ENCODE results near the gene TICAM2.
"Not testable (repeated sequence)": the region's sequence is repeated elsewhere in the genome, so short reads cannot be mapped to it uniquely, and the experiment has no call there.

TICAM2 gene, protein sequence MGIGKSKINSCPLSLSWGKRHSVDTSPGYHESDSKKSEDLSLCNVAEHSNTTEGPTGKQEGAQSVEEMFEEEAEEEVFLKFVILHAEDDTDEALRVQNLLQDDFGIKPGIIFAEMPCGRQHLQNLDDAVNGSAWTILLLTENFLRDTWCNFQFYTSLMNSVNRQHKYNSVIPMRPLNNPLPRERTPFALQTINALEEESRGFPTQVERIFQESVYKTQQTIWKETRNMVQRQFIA

DNA sequence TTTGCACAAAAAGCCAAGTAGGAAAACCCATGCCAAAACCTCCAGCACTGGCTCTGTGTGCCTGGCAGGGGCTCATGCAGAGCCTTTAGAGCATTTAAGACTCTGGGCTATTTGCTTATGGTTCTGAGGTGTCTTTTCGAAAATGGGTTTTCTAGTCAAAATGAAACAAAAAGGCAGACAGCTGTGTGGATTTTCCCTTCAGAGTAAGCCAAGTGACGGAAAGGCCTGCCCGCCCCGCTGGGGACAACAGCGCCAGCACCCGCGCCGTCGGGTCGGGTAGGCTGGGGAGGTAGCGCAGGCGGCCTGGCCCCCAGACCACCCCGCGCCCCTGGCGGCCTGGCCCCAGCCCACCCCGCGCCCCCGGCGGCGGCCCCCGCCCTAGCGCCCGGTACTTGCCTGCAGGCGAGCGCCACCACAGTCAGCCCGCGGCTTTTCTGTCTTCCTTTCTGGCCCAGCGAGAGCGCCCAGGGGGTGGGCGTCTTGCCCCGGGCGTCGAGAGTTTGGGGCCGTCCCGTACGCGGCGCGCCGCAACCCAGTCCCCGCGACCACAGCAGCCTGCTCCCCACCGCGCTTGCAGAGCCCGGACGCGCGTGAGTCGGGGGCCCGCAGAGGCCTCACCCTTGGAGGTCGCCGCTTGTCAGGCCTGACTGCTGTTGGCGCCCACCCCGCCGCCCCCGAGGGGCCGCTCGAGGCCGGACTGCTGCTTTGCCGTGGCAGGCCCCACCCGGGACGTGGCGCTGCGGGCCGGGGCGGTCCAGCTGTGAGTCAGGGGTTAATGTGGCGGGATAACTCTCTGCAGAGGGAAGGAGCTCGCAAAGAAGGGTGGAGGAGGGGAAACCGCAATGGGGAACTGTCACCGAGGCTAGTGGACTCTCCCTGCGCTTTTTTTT lies at the start of gene TICAM2:
TSS of gene TICAM2 (minus strand) at position 779 of the 890 bp plus-strand sequence. CDS start 21,223 bp downstream, outside the sequence.
- DNase-seq, result no peak

DNA sequence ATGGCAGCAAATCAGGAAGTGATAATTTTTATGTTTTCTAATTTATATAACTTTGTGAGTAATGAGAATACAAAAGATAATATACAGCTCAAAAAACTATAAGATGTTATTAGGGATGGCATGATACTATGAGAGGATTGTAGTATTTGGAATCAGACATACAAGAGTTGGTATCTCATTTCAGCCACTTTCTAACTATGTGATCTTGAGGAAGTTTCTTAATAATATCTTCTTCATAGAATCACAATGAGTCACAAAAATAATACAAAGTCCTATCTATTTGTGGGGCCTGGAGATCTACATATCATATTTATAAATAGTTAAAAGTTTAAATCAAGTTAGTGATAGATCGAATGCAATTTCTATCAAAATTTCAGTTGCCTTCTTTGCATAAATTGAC lies 47.3 kb upstream of the TICAM2 start:
- no peak for DNase-seq

DNA sequence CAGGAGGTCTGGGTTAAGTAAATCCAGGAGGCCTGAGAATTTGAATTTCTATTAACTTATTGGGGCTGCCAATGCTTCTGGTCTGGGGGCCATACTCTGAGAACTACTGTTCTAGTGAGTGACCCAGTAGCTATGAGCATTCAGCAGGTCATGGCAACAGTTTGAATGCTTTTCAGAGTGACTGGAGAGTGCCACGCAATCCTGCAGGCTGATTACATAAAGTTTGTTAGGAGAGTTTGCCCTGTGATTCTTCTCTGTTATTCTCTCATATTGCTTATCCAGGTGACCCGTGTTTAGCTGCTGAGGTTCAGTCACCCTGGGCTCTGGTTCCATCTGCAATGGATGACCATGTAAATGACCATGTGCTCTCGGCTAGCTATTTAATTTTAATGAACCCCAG lies 45.8 kb upstream of the TICAM2 start:
- no peak for DNase-seq

GRCh38 chr5:115645386-115645785 lies 43.1 kb upstream of the TICAM2 start:
- DNase-seq, result not testable (repeated sequence)

DNA sequence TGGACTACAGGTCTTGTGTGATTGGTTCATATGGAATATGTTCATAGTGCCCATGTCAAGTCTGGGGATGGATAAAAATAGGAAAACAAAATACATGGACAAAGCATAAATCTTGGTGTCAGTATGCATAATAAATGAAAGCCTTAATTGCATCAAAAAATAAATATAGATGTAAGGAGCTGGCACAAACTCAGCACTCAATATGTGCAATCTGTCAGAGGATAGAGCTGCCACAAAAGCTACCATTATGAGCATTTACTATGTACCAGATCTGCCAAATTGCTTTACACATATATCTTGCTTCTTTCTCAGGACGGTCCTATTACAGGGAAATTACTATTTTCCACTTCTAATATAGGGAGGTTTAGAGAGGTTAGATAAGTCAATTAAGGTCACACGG lies 41.8 kb upstream of the TICAM2 start:
- no peak for DNase-seq

DNA sequence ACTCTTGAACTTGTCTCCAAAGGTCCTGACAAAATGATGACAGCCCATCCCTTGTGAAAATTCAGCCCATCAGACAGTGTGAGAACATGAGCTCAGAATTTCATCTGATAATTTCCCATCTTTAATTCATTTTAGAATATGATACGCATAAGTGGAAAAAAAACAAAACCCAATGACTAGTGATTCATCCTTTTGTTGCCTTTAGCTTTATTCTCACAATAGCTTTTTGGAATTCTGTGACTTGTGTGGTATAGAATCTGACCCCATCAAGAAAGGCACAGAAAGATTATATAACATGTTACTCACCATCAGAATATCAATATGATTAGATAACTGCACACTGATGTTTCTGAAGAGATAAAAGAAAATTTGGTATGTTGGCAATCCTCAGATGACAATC lies 39.7 kb upstream of the TICAM2 start:
- DNase-seq, result no peak

DNA sequence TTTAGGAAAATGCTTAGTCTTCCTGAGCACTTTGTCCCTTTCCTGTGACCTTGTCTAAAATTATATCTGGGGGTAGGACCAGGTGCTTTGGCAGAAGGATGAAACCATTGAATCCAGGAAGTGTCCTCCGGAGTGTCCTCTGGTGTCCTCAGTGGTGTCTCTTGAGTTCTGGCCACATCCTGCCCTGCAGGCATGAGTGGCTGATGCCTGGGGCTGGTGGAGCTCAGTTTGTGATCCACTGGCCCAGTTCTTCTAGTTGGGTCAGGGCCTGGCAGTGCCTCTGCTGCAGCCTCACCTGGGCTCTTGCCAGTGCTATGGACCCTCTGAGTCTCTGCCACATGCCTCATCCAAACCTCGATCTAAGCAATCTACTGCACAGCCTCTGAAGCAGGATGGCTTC lies 38.0 kb upstream of the TICAM2 start:
- DNase-seq, result no peak

DNA sequence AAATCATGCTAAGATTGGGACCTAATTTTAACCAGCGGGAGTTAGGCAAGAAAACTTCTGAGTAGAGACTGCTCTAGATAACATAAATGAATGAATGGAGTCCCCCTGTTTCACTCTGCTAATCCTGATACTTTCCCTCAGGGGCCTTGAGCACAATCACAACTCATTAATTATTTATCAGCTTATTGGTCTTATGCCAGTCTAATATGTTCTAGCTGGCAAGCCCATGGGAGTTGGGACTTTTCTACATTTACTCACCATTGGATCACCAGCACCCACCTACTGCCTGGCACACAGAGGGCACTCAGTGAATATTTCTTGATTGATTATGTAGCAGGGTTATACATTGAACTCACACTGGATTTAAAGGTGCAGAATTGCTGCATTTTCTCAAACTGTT lies 37.1 kb upstream of the TICAM2 start:
- DNase-seq, result no peak

DNA sequence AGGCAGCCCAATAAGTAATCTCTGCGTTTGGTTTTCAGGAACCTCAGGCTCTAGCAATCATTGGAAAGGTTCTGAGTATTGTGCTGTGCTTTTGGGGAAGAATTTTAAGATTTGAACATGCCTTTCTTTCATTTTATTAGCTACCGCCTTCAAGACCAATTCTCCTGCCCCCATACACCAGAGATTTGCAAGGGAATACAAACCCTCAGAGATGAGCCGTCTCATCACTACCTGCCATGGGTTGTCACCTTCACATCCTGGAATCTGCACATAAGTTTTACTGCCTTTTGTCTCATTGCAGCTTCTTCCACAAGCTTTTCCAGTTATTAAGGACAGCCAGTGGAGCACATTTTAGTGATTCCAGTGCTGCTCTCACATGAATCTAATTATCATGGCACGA lies 35.2 kb upstream of the TICAM2 start:
- no peak for DNase-seq

DNA sequence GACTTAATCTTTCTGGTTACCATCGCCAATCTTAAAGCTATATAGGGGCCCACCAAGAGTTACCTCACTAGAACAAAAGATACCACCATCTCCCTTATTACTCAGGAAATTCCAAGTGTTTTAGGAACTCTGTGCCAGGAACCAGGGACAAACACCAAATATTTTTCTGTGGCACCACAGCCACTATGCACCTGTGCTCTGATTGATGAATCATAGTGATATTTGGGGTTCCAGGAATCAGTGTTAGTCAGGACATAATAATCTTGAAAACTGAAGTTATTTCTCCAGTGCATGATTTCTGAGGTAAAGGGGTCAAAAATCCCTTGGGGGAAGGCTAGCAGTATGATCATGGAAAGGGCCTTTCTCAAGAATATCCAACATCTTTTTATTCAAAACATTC lies 33.7 kb upstream of the TICAM2 start:
- no peak for DNase-seq

GRCh38 chr5:115634343-115635132 lies 32.3 kb upstream of the TICAM2 start:
- DNase-seq, result peak; percentile 55

GRCh38 chr5:115629903-115630302 lies 27.6 kb upstream of the TICAM2 start:
- DNase-seq, result no peak

DNA sequence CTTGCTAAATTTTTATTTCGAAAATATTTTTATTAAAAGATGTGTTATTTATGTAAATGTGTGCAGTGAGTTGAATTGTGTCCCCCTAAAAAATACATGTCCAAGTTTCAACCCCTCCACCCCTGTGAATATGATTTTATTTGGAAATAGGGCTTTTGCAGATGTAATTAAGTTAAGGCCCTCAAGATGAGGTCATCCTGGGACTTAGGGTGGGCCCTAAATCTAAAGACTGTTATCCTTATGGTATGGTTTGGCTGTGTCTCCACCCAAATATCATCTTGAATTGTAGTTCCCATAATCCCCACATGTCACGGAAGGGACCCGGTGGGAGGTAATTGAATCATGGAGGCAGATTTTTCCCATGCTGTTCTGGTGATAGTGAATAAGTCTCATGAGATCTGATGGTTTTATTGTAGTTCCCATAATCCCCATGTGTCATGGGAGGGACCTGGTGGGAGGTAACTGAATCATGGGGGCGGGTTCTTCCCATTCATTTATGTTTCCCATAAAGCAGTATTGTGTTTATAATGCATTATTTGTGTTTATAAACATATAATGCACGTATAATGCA lies 25.1 kb upstream of the TICAM2 start:
- no peak for DNase-seq

GRCh38 chr5:115626445-115626823 lies 24.2 kb upstream of the TICAM2 start:
- no peak for DNase-seq

DNA sequence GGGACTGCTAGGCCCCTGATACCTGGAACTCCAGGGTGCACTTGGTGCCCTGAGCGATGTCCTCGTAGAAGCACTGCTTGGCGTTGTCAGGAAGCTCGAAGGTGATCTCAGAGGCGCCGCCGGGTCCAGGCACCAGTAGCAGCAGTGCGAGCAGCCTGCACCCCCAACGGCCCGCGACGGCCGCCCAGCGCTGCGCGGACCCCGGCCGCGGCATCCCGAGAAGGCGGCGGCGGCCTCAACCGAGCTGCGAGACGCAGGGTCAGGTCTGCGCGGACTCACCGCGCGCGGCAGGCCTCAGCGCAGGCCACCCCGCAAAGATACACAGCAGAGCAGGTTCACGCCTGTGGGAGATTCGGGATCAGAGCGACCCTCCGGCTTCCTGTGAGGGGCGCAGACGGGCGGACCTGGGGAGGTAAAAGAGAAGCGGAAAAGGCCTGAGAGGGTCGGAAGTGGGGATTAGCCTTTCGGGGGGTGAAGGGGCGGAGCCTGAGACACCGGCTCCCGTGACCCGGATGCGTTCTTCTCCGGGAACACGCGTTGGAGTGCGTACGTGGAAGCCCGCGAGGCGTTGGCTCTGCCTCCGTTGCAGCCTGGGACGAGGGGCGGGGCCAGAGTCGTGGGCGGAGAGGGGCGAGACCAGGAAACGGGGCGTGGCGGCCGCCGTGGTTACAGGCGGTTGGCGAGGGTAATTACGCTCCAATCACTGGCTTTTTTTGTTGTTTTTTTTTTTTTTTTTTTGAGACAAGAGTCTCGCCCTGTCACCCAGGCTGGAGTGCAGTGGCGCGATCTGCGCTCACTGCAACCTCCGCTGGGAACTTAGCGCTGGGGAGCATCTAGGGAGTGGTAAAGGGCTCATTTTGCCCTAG lies 23.5 kb upstream of the TICAM2 start, which contains the start of gene TMED7:
TSS of gene TMED7 (minus strand) at position 458 of the 866 bp plus-strand sequence. CDS start at position 214, 244 bp downstream.
- DNase-seq, result peak; percentile 59

DNA sequence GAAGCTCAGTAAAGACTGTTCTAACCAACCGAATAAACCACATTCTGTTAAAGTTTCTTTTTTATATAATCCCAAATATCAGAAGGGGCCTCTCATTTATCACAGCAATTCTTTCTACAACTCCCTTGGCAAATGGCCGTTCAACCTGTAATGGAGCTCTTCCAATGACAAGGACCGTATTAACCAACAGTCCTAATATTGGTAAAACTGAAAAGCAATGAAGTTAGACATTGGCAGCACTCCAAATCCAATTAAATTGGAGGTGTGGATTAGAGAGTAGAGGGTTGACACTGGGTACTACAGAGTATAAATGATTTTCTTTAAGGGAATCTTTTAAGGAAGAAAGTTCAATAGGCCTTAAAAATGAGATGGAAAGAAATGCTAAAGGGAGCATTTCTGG lies 22.7 kb upstream of the TICAM2 start:
- DNase-seq, result no peak

DNA sequence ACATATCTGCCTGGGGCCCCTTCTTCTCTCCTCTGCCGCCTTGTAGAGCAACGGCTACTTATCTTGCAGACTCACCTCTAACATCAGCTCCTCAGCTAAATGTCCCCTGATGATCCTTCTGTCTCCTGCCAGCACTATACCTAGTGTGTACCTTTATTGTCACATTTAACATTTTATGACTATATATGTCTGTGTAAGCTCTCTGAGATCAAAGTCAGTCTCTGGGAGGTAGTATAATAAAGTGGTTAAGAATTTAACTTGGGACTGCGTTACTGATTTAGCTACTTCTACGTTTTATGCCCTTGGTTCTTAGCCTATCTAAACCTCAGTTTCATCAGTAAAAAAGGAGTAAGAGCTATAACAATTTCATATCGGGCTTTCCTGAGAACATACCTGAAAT lies 21.4 kb upstream of the TICAM2 start:
- no peak for DNase-seq

DNA sequence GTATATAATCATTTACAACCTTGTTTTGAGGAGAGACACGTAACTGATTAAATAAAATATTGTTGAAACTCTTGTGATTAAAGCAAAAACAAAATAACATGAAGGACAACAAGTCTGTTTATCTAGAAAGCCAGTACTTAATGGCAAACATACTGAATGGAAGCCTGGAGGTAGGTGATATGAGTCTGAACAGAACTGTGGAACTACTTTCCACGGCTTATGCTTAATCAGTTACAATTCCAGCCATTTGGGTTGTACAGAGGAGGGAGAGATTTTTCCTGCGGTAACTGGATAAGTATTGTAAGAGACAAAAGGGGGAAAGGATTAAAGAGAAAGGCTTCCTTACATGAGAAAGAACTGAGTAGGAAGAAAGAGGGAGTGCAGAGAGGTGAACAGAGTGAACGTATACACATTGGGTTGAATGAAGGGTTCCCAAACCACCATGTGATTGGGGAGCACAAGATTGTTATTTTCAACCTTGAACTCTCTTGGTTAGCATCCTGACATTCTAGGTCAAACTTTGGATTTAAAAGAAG lies 19.2 kb upstream of the TICAM2 start:
- no peak for DNase-seq

- no peak for DNase-seq
Measured at GRCh38 chr5:115616892-115617291, 14.6 kb upstream of the TICAM2 start.

- no peak for DNase-seq
Measured at GRCh38 chr5:115616472-115616871, 14.2 kb upstream of the TICAM2 start.

- no peak for DNase-seq
Measured at GRCh38 chr5:115611873-115612272, 9.6 kb upstream of the TICAM2 start.

DNA sequence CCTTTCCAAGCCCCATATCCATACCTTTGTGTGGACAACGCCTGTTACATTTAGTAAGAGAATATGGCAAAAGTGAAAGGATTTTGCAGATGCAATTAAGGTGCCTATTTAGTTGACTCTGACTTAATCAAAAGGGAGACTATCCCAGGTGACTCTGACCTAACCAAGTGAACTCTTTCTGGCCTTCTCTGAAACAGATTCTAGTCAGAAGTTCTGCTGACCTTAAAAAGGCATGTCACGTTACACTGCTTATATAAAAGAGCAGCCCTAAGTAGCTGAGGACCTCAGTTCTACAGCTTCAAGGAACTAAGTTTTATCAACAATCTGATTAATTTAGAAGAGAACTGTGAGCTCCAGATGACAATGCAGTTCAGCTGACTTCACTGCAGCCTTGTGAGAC lies 5.7 kb upstream of the TICAM2 start:
- no peak for DNase-seq
